A549 (cell line): ENCODE results near the gene SYP.

Source experiments
- MAZ ChIP-seq: fragments of 150-350 bp; IDR thresholded peaks from 2 replicates; pipeline ENCODE4 v1.6.1; 2014; ENCODE audit warnings: antibody characterized with exemption, low read depth, low read length, borderline replicate concordance
- POLR2A ChIP-seq: IDR thresholded peaks from 2 replicates; pipeline ENCODE4 v1.6.1; 2012; ENCODE audit warnings: mild to moderate bottlenecking, low read length
- RAD21 ChIP-seq, 2 experiments: fragments of >200 bp in 1 of 2; sonication (Bioruptor Twin) in 1 of 2; formaldehyde crosslinking in 1 of 2; IDR thresholded peaks in 1 of 2; conservative IDR thresholded peaks in 1 of 2; 2 replicates in 1 of 2; 3 replicates in 1 of 2; pipeline ENCODE4 v1.6.1; 2012 to 2018; ENCODE audit warnings: inconsistent platforms in 1 of 2
- SREBF2 ChIP-seq: fragments of 450-650 bp; IDR thresholded peaks from 2 replicates; pipeline ENCODE4 v1.6.1; 2014; ENCODE audit warnings: mild to moderate bottlenecking, moderate library complexity
- TF ChIP-seq, protein P1 (sequence below): fragments of >200 bp; sonication (Bioruptor Twin); formaldehyde crosslinking; IDR thresholded peaks from 3 replicates; pipeline ENCODE4 v1.5.1; 2016

DNA sequence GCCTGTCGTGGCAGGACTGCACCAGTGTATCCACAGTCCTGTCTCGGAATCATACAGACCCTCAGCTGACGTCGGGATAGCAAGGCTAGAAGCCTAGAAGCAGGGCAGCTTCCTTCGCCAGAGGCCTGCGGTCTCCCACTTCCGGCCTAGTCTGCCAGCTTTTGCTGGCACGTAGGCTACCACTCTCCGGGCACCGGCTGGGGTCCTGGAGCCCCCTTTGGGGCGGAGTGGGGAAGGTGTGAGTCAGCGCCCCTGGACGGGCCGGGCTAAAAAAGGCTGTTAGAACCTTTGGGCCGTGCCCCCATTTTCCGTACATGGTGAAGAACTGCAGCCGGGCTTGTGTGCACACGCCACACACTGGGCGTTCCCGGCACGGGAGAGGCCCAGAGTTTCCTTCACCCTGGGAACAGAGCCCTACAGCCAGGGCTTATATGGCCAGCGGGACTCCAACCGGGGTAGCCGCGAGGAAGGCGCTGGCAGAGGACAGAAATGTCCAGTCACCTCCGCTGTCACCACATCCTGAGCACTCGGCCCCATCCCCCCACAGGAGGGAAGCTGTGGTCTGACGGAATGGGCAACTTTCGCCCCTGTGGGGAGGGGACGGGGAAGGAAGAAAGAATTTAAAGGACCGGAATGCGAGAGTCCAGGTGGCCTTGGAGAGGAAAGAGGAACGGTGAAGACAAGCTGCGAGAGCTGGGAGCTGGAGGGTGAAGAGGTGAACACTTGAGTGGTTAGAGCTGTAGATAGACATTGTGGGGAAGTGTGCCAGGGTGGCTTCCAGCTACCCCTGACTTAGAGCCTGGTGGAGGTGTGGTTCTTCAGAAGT lies 32.9 kb downstream of the SYP start:
- TF ChIP-seq, protein P1, sequence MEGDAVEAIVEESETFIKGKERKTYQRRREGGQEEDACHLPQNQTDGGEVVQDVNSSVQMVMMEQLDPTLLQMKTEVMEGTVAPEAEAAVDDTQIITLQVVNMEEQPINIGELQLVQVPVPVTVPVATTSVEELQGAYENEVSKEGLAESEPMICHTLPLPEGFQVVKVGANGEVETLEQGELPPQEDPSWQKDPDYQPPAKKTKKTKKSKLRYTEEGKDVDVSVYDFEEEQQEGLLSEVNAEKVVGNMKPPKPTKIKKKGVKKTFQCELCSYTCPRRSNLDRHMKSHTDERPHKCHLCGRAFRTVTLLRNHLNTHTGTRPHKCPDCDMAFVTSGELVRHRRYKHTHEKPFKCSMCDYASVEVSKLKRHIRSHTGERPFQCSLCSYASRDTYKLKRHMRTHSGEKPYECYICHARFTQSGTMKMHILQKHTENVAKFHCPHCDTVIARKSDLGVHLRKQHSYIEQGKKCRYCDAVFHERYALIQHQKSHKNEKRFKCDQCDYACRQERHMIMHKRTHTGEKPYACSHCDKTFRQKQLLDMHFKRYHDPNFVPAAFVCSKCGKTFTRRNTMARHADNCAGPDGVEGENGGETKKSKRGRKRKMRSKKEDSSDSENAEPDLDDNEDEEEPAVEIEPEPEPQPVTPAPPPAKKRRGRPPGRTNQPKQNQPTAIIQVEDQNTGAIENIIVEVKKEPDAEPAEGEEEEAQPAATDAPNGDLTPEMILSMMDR: no peak
- TF ChIP-seq POLR2A: no peak
- TF ChIP-seq SREBF2: no peak
- no peak for TF ChIP-seq MAZ
- TF ChIP-seq RAD21 (conservative IDR thresholded peaks at IDR 0.05 in 1 of 2, IDR thresholded peaks at IDR 0.05 in 1 of 2): no peak
